GM12878 (cell line): ENCODE data around the gene NFATC1. TPM values are rescaled to one million over a fixed set of nuclear protein-coding genes. Genes with fewer than 3 reads are reported as not detected.

Experiments
- CEBPZ ChIP-seq: fragments of 150-350 bp; IDR thresholded peaks from 2 replicates; pipeline ENCODE4 v1.6.1; 2016; ENCODE audit warnings: low read depth, low read length
- CHD2 ChIP-seq: IDR thresholded peaks from 2 replicates; pipeline ENCODE4 v1.6.1; 2011; ENCODE audit warnings: low read depth, low read length, improper control_type of control experiment, borderline replicate concordance
- CTCF ChIP-seq, 3 experiments: IDR thresholded peaks in 2 of 3; conservative IDR thresholded peaks in 1 of 3; 2 replicates each; pipeline ENCODE4 v1.5.1; 2011; ENCODE audit warnings: low read depth in 3 of 3, low read length in 3 of 3, mild to moderate bottlenecking in 3 of 3, control low read depth in 2 of 3, moderate library complexity in 2 of 3, inconsistent platforms in 1 of 3, mixed read lengths in 1 of 3; ENCODE audit not compliant: control insufficient read depth in 2 of 3, insufficient read depth in 1 of 3; ENCODE audit errors: extremely low read depth in 1 of 3
- IRF5 ChIP-seq: fragments of 450-650 bp; IDR thresholded peaks from 2 replicates; pipeline ENCODE4 v1.6.1; 2017; ENCODE audit warnings: borderline replicate concordance
- PBX3 ChIP-seq: IDR thresholded peaks from 2 replicates; pipeline ENCODE4 v1.6.1; 2011; ENCODE audit warnings: mild to moderate bottlenecking, low read depth, low read length, moderate library complexity; ENCODE audit not compliant: insufficient replicate concordance
- RCOR1 ChIP-seq: conservative IDR thresholded peaks from 2 replicates; pipeline ENCODE4 v1.6.1; 2012; ENCODE audit warnings: low read depth, low read length, improper control_type of control experiment
- RELB ChIP-seq: fragments of 450-650 bp; IDR thresholded peaks from 2 replicates; pipeline ENCODE4 v1.6.1; 2017; ENCODE audit warnings: low read depth, mild to moderate bottlenecking, moderate library complexity
- SMAD1 ChIP-seq: fragments of 450-650 bp; IDR thresholded peaks from 2 replicates; pipeline ENCODE4 v1.6.1; 2018; ENCODE audit warnings: mild to moderate bottlenecking, low read depth; ENCODE audit not compliant: partially characterized antibody
- SUZ12 ChIP-seq: fragments of 200-600 bp; sonication (generic); IDR thresholded peaks from one replicate; pipeline ENCODE4 v1.6.1; 2018; ENCODE audit warnings: antibody characterized with exemption, mild to moderate bottlenecking; ENCODE audit not compliant: unreplicated experiment
- ZBTB33 ChIP-seq: fragments of 450-650 bp; IDR thresholded peaks from 2 replicates; pipeline ENCODE4 v1.6.1; 2017; ENCODE audit warnings: mild to moderate bottlenecking
- polyA plus RNA-seq, 11 experiments: library from polyadenylated mRNA; depleted of rRNA in 4 of 11; unstranded in 6 of 11; stranded (reverse) in 5 of 11; fragments of >200 nt; fragmentation: Nextera tagmentation in 4 of 11; fragmentation: Illumina TruSeq in 1 of 11; extraction: Ambion mirVana in 4 of 11; extraction: Trizol in 1 of 11; gene quantifications; 1 replicate in 1 of 11; 2 replicates in 10 of 11; pipeline versions ENCODE4 v1.2.1 to v1.2.3, GENCODE V29; 2011 to 2016; ENCODE audit warnings: inconsistent platforms in 2 of 11, missing spikeins in 2 of 11, low read depth in 1 of 11
- total RNA-seq, 4 experiments: library from RNA; depleted of rRNA in 3 of 4; stranded (reverse); fragments of >200 nt in 3 of 4; fragmentation: Illumina TruSeq in 1 of 4; extraction: Trizol in 1 of 4; gene quantifications; 2 replicates each; pipeline versions ENCODE4 v1.2.1 to v1.2.3, GENCODE V29; 2013 to 2021

NFATC1 gene
- total and polyA plus RNA-seq, 10 of the 15 experiments (the other 5 are each of a cell fraction or from before 2014, with no cell fraction given) = 0.84 to 20.8 (median 5.1) TPM

- no peak for TF ChIP-seq PBX3
- TF ChIP-seq CHD2 = no peak
- no peak for TF ChIP-seq ZBTB33
- no peak for TF ChIP-seq RCOR1
- TF ChIP-seq SMAD1 = no peak
- no peak for TF ChIP-seq CTCF (IDR thresholded peaks at IDR 0.05 in 2 of 3, conservative IDR thresholded peaks at IDR 0.05 in 1 of 3; ENCODE audit: control insufficient read depth in 2 of 3, extremely low read depth in 1 of 3, insufficient read depth in 1 of 3, low read depth in 3 of 3, low read length in 3 of 3)
- no peak for TF ChIP-seq SUZ12
- no peak for TF ChIP-seq RELB
- TF ChIP-seq CEBPZ = no peak
- no peak for TF ChIP-seq IRF5
Measured at GRCh38 chr18:79381811-79382311, 13.9 kb upstream of the NFATC1 start (continued).
